Astrocyte (in vitro differentiated cells and primary cell): Measurements from ENCODE around the gene VEGFB.

Experiments
- EZH2 ChIP-seq: IDR thresholded peaks from 2 replicates; pipeline ENCODE4 v1.6.1; 2012; ENCODE audit warnings: mild to moderate bottlenecking, low read length, inconsistent platforms; ENCODE audit not compliant: insufficient read depth
- TF ChIP-seq, protein P1 (sequence below): IDR thresholded peaks from 2 replicates; pipeline ENCODE4 v1.5.1; 2011; ENCODE audit warnings: low read depth, mild to moderate bottlenecking, inconsistent platforms, low read length, moderate library complexity; ENCODE audit not compliant: insufficient read depth

DNA sequence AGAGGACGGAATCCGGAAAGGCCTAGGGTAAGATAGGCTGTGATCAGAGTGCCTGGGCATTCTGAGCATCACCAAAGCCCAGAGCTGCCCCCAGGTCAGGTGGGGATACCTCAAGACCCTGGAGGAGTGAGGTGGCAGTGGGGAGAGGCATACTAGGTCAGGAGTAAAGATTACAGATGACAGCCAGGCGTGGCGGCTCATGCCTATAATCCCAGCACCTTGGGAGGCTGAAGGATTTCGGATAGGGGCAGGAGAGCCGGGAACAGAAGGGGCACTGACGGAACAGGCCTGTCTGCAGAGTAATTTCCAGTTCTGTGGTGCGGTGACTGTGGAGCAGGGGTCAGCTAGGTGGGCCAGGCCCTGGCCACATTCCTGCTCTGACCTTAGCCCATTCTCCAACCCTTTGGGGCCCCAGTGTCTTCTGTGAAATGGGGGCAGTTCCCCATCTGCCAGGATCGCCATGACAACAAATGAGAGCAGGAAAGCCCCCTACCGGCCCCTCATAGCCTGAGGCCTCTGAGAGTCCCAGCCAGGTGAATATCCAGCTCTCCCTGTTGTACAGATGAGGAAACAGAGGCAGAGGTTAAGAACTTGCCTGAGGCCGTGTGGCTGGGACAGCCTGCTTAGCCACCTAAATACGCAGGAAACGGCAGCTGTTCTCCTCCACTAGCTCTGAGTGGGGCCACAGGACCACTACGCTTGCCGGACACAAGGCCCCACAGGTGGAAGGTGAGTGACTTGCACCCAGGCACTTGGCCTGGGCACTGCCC is 40.8 kb downstream of the VEGFB start:
- TF ChIP-seq EZH2: no peak
- TF ChIP-seq, protein P1, sequence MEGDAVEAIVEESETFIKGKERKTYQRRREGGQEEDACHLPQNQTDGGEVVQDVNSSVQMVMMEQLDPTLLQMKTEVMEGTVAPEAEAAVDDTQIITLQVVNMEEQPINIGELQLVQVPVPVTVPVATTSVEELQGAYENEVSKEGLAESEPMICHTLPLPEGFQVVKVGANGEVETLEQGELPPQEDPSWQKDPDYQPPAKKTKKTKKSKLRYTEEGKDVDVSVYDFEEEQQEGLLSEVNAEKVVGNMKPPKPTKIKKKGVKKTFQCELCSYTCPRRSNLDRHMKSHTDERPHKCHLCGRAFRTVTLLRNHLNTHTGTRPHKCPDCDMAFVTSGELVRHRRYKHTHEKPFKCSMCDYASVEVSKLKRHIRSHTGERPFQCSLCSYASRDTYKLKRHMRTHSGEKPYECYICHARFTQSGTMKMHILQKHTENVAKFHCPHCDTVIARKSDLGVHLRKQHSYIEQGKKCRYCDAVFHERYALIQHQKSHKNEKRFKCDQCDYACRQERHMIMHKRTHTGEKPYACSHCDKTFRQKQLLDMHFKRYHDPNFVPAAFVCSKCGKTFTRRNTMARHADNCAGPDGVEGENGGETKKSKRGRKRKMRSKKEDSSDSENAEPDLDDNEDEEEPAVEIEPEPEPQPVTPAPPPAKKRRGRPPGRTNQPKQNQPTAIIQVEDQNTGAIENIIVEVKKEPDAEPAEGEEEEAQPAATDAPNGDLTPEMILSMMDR: no peak
